Activated CD8-positive, alpha-beta memory T cell treated with anti-CD3 and anti-CD28 coated beads for 4 hours (primary cell): ENCODE measurements around the gene SAPCD1.

Experiments
- DNase-seq, 2 donors: peaks; one replicate each; pipeline ENCODE4 v3.0.0-alpha.2; 2020; ENCODE audit warnings: low read depth in 2 of 2

Gene SAPCD1

DNA sequence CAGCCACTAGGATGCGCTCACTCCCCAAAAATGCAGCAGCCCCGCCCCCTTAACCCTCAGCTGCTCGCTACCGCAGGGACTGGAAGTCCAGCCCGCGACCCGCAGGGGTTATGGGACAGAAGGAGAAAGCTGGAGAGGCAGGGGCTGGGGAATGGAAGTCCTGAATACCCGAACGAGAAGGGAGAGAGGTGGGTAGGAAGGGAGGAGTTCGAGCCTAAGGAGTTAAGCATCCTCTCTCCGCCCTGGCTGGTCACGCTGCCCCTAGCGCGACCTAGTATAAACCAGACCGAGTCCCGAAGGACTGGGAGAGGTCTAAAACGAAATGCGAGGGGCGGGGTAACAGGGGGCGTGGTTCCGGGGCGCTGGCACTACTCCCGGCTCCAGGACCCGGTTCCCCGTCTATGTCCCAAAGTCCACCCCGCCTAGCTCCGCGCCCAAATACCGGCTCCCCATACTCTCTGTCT lies 32.9 kb upstream of the SAPCD1 start:
- peak; percentile 64 to 66 for DNase-seq

- peak in 1 of 2 donors; percentile 35 for DNase-seq
Observed at GRCh38 chr6:31729979-31730630, 32.4 kb upstream of the SAPCD1 start.

DNA sequence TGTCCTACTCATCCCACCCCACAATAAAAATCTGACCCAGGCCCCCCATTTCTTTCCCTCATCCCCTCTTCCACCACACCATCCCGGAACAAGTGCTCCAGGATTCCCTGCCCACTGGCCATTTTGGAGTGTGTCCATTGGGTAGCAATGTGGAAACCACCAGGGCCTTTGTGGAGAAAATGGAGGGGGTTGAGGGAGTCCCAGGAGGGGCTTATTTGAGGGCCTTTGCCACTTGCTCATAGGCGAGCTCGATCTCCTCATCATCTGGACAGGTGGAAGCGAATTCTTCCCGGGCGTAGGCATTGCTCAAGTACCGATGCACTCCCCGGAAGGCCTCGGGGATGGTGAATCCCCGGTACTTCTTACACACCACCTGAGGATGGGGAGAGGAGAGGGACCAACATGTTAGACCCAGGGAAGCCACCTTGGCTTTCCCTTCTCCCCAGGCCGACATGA lies 31.8 kb upstream of the SAPCD1 start:
- no peak for DNase-seq

GRCh38 chr6:31732029-31732428 lies 30.4 kb upstream of the SAPCD1 start:
- DNase-seq = no peak

DNA sequence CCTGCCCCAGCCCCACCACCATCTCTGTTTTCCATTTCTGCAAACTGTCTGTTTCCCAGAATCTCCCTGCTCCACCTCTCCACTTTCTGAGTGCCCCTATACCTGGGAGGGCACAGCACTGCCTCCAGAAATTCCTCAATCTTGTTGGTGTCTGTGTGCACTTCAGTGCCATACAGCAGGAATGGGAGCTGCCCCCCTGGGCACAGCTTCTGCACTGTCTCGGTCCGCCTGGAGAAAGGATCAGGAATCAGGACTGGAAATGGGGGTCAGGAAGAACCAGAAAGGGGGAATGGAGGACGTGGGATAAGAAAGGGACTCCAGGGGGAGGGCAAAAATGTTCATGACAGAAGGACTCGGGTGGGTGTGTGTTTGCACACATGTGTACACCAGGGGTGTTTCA lies 28.7 kb upstream of the SAPCD1 start:
- no peak for DNase-seq

DNA sequence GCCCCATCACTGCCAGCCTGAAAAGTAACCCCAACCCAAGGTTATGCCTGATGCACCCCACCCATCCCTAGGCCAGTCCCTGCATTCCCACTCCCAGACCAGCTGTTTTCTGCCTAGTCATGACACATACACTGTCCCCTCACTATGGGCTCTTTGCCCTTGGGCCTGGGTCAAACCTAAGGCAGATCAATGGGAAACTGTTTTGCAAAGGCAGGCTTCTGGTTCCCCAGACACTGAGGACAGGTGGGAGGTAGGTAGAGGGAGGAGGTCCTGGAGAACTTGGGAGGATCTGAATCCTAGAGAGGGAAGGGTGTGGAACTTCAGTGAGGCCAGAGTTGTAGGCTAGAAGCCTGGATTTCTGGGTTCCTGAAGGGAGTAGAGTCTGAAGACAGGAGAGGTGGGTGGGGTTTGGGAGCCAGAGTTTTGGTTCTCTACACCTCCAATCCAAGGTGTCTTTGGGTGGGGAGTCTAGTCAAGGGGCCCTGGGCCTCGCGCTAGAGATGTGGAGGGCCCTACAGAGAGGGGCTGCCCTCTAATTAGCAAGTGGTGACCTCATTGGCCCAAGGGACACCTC lies 28.1 kb upstream of the SAPCD1 start:
- DNase-seq = no peak

DNA sequence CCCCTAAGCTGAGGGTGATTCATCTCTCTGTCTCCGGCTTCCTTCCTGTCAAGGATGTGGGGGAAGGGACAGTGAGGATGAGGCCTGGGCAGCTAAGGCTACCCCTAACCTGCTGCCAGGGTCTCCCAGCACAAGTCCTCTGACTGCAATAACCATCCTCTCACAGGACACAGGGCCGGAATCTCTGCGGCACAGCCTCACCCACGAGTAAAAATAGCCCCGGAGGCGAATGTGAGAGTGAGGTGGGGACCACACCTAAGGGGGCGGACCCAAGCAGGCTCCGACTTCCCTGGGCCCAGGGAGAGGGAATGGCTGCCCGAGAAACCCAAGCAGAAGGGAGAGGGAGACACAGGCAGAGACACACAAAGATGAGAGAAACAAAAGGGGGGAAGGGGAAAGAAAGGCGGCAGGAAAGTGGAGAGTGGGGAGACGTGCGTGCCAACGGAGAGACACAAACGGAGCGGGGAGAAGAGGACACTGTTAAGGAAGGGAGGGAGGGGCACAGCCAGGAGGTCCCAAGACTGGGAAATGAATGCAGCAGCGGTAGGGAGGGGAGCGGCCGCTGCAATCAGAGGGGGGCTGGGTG lies 27.5 kb upstream of the SAPCD1 start:
- peak in 1 of 2 donors; percentile 47 for DNase-seq

- peak; percentile 53 to 59 for DNase-seq
Observed at GRCh38 chr6:31736021-31736767, 26.3 kb upstream of the SAPCD1 start, which contains the start of gene CLIC1. Gene CLIC1, minus strand, starts transcription at chr6:31736530. Its CDS starts 230 bp downstream, at chr6:31736300.

- no peak for DNase-seq
Observed at GRCh38 chr6:31736768-31737314, 25.6 kb upstream of the SAPCD1 start.

- no peak for DNase-seq
Observed at GRCh38 chr6:31737315-31737990, 25.0 kb upstream of the SAPCD1 start.

GRCh38 chr6:31737991-31738979 lies 24.2 kb upstream of the SAPCD1 start:
- DNase-seq = peak in 1 of 2 donors; percentile 45

- DNase-seq = peak; percentile 92
Observed at GRCh38 chr6:31739639-31740396, 22.6 kb upstream of the SAPCD1 start, which contains the start of gene MSH5. Gene MSH5, plus strand, starts transcription at chr6:31740005. Its CDS starts 462 bp downstream, at chr6:31740467.

DNA sequence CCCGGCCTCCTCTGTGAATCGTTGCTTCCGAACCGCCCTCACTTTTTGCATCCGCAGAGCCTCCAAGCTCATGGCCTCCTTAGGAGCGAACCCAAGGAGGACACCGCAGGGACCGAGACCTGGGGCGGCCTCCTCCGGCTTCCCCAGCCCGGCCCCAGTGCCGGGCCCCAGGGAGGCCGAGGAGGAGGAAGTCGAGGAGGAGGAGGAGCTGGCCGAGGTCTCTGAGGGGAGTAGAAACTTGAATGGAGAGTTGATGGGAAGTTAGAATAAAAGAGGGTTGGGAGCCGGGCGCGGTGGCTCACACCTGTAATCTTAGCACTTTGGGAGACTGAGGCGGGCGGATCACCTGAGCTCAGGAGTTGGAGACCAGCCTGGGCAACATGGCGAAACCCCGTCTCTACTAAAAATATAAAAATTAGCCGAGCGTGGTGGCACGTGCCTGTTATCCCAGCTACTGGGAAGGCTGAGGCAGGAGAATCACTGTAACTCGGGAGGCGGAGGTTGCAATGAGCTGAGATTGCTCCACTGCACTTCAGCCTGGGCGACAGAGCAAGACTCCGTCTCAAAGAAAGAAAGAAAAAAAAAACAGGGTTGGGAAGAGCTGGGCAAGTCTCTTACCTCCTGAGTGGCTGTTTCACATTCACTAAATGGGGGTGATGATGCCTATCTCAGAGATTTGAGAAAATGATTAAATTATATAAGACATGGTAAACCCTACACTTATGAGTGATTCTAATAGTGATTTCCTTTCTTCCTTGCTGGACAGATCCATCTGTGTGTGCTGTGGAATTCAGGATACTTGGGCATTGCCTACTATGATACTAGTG lies 21.8 kb upstream of the SAPCD1 start:
- DNase-seq = no peak

- DNase-seq = no peak
Observed at GRCh38 chr6:31741815-31742214, 20.6 kb upstream of the SAPCD1 start.

- DNase-seq = no peak
Observed at GRCh38 chr6:31742894-31743293, 19.6 kb upstream of the SAPCD1 start.

DNA sequence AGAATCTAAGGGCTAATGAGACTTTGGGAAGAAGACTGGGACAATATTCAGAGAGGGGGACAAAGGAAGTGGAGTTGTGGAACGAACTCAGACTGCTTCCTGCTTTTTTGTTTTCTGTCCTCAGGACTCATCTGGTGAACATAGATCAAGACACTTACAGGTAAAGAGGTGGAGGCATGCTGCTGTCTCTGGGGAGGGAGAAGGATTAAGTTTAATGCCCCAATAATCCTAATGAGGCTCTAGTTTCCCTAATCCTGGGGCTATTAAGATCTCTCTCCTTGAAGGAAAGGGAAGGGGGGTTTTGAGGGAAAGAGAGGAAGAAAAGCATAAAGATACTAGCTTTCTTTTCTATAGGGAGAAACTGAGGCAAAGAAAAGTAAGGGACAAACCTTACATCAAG lies 18.0 kb upstream of the SAPCD1 start:
- no peak for DNase-seq

GRCh38 chr6:31749301-31750036 lies 13.0 kb upstream of the SAPCD1 start:
- DNase-seq = no peak
